Renal cortical epithelial cell (primary cell): Measurements from ENCODE around the gene ANKRD30A. TPM values are rescaled to one million over a fixed set of nuclear protein-coding genes. Genes with fewer than 3 reads are reported as not detected.
"Not testable (repeated sequence)": the region's sequence is repeated elsewhere in the genome, so short reads cannot be mapped to it uniquely, and the experiment has no call there.

ENCODE experiments used
- DNase-seq: peaks from one replicate; pipeline ENCODE4 v3.0.0-alpha.2; 2011; ENCODE audit warnings: low read depth
- total RNA-seq: library from RNA; depleted of rRNA; stranded (reverse); fragments of >200 nt; gene quantifications from 2 replicates; pipeline ENCODE4 v1.2.3, GENCODE V29; 2014

The ANKRD30A gene
- total RNA-seq, result not detected in 2 replicates

GRCh38 chr10:37125191-37125732 is at the start of gene ANKRD30A:
Gene ANKRD30A (plus strand): TSS chr10:37125598. CDS start chr10:37125788, 190 bp downstream.
- no peak for DNase-seq

- DNase-seq, result not testable (repeated sequence)
These were observed 49.3 kb upstream of the ANKRD30A start for GRCh38 chr10:37076083-37076482.

- DNase-seq, result no peak
These were observed 29.4 kb upstream of the ANKRD30A start for GRCh38 chr10:37095792-37096573.

- no peak for DNase-seq
These were observed 24.1 kb upstream of the ANKRD30A start for GRCh38 chr10:37101261-37101660.

GRCh38 chr10:37109000-37109399 is 16.4 kb upstream of the ANKRD30A start:
- DNase-seq, result no peak

- DNase-seq, result no peak
These were observed 866 bp upstream of the ANKRD30A start for GRCh38 chr10:37124532-37124931.

GRCh38 chr10:37125921-37126320 is 523 bp downstream of the ANKRD30A start:
- no peak for DNase-seq

- no peak for DNase-seq
These were observed 21.0 kb downstream of the ANKRD30A start for GRCh38 chr10:37146443-37146842.

- not testable (repeated sequence) for DNase-seq
These were observed 37.0 kb downstream of the ANKRD30A start for GRCh38 chr10:37162430-37162829.

GRCh38 chr10:37171945-37172344 is 46.5 kb downstream of the ANKRD30A start:
- not testable (repeated sequence) for DNase-seq

- DNase-seq, result not testable (repeated sequence)
These were observed 52.9 kb downstream of the ANKRD30A start for GRCh38 chr10:37178296-37178695.

- DNase-seq, result not testable (repeated sequence)
These were observed 57.3 kb downstream of the ANKRD30A start for GRCh38 chr10:37182719-37183118.

- no peak for DNase-seq
These were observed 80.7 kb downstream of the ANKRD30A start for GRCh38 chr10:37206132-37206531.

- DNase-seq, result no peak
These were observed 95.5 kb downstream of the ANKRD30A start for GRCh38 chr10:37220866-37221265.

- no peak for DNase-seq
These were observed 96.6 kb downstream of the ANKRD30A start for GRCh38 chr10:37222046-37222445.

- DNase-seq, result no peak
These were observed 99.8 kb downstream of the ANKRD30A start for GRCh38 chr10:37225163-37225562.

- no peak for DNase-seq
These were observed 101.1 kb downstream of the ANKRD30A start for GRCh38 chr10:37226524-37226923.

- no peak for DNase-seq
These were observed 109.3 kb downstream of the ANKRD30A start for GRCh38 chr10:37234692-37235091.

GRCh38 chr10:37236093-37236492 is 110.7 kb downstream of the ANKRD30A start:
- no peak for DNase-seq

- no peak for DNase-seq
These were observed 114.8 kb downstream of the ANKRD30A start for GRCh38 chr10:37240223-37240622.

- no peak for DNase-seq
These were observed 121.2 kb downstream of the ANKRD30A start for GRCh38 chr10:37246637-37247036.

GRCh38 chr10:37255837-37256236 is 130.4 kb downstream of the ANKRD30A start:
- DNase-seq, result not testable (repeated sequence)

GRCh38 chr10:37263304-37263703 is 137.9 kb downstream of the ANKRD30A start:
- DNase-seq, result no peak
